Measurements from ENCODE around the gene HEMK1. TPM values are rescaled to one million over a fixed set of nuclear protein-coding genes. Genes with fewer than 3 reads are reported as not detected.

HEMK1 gene
- polyA plus RNA-seq, 2 of the 4 experiments (the other 2 are of a cell fraction): 4.3 to 4.7 TPM

DNA sequence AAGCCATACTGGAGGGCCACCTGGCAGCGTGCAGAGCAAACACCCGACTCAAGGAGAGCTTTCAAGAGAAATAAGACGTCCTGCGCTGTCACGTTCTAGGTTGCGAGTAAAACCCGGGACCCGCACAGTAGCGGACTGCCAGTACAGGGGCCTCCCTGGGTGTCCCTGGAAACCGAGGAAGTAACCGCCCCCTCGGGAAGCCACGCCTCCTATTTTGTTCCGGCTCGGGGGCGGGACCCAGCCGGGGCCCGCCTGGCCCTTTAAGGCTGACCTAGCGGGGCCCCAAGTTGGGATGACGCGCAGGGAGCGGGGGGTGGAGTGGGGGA lies 47.4 kb downstream of the HEMK1 start:
- Histone ChIP-seq H3K9me3 (no peaks in the 10 kb centered on the region), H3K27ac (peak overlapping the region in 1 of 2 experiments; percentile 91; a peak in 4 of 6 replicates), H3K4me2 (peak overlapping the region; percentile 86), H3K4me3 (peak overlapping the region; percentile 90), H3K4me1 (peaks cover 6% of the 10 kb centered on the region; the same call in 1 of the 3 replicates)
- ATAC-seq (peak; percentile 67 to 80), DNase-seq (ENCODE audit: low read depth in 1 of 2, low spot score in 1 of 2) (peak; percentile 76 to 83), FAIRE-seq (no peak)
- ChIA-PET POLR2A (interaction anchor here (0.6 to 2.3 kb wide), 4 partner anchors 16 to 883 kb away, joined by 3 to 12 read pairs (median 4); partner anchors contain the start of gene HEMK1), CTCF (interaction anchor here (0.6 to 18.5 kb wide), 32 partner anchors 8 to 1357 kb away, joined by 3 to 375 read pairs (median 6); partner anchors contain the start of genes ABHD14B, C3orf18, DOCK3 and HEMK1)
- TF ChIP-seq SMC3 (IDR thresholded peaks at IDR 0.05) (no peak), ZSCAN20 (CRISPR knock-in tag; IDR thresholded peaks at IDR 0.05) (no peak), CBX2 (IDR thresholded peaks at IDR 0.05; ENCODE audit: borderline replicate concordance, low read depth) (no peak), POLR2AphosphoS2 (conservative IDR thresholded peaks at IDR 0.05; ENCODE audit: low read length) (no peak), HOXB13 (CRISPR knock-in tag; IDR thresholded peaks at IDR 0.05; ENCODE audit: low read depth) (no peak), BHLHE40 (IDR thresholded peaks at IDR 0.05; ENCODE audit: low read depth, low read length) (no peak), MAFK (IDR thresholded peaks at IDR 0.05; ENCODE audit: partially characterized antibody) (no peak), FOXS1 (CRISPR knock-in tag; IDR thresholded peaks at IDR 0.05) (no peak)
- TF ChIP-seq, protein P1, sequence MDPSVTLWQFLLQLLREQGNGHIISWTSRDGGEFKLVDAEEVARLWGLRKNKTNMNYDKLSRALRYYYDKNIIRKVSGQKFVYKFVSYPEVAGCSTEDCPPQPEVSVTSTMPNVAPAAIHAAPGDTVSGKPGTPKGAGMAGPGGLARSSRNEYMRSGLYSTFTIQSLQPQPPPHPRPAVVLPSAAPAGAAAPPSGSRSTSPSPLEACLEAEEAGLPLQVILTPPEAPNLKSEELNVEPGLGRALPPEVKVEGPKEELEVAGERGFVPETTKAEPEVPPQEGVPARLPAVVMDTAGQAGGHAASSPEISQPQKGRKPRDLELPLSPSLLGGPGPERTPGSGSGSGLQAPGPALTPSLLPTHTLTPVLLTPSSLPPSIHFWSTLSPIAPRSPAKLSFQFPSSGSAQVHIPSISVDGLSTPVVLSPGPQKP (IDR thresholded peaks at IDR 0.05; ENCODE audit: low read depth, low read length): no peak
- no CpG with 5 or more reads among the region's 22 CpGs for WGBS (ENCODE audit: missing lambda C conversion rate)

DNA sequence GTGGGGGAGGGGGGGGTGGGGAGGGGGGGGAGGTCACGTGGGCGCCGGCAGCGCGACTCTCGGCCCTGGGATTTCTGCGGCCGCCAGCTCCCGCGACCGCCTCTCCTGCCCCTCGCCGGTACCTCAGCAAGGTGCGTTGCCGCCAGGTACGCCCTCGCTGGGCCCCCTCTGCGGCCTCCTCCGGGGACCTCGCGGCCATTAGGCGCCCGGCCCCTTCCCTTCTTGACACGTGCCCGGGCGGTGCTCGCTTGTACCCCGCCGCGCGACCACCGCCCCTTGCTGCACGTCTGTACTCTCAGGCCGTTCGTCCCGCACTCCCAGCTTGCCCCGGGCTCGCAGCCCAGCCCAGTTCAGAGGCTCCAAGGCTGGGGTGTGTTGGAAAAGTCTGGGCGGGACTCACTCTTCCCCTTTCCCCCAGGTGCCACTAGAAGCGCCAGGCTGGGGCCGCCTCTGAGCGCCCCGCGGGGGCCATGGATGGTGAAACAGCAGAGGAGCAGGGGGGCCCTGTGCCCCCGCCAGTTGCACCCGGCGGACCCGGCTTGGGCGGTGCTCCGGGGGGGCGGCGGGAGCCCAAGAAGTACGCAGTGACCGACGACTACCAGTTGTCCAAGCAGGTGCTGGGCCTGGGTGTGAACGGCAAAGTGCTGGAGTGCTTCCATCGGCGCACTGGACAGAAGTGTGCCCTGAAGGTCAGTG lies 47.9 kb downstream of the HEMK1 start, which contains the start of gene MAPKAPK3:
TSS of gene MAPKAPK3 (plus strand) at position 56 of the 696 bp plus-strand sequence. CDS start at position 471, 415 bp downstream.
- FAIRE-seq: no peak
- CTCF ChIA-PET: interaction anchor here (0.6 to 18.5 kb wide), 20 partner anchors 9 to 1022 kb away, joined by 3 to 375 read pairs (median 7); partner anchors contain the start of genes C3orf18, DOCK3, HEMK1 and MANF
- Histone ChIP-seq H3K9me3 (no peaks in the 10 kb centered on the region), H3K4me3 (peak within 1 kb of the TSS; percentile 90), H3K4me1 (peaks cover 6% of the 10 kb centered on the region; the same call in 1 of the 3 replicates), H3K27ac (peak within 1 kb of the TSS; percentile 91 to 95), H3K4me2 (peak within 1 kb of the TSS; percentile 86)
- TF ChIP-seq CBX8 (IDR thresholded peaks at IDR 0.05) (no peak), RNF2 (IDR thresholded peaks at IDR 0.05; ENCODE audit: borderline replicate concordance, low read depth) (0 out of 2 replicates have a peak, but pooled peaks have one; percentile 44), NR3C1 (IDR thresholded peaks at IDR 0.05) (no peak), HOXB13 (CRISPR knock-in tag; IDR thresholded peaks at IDR 0.05; ENCODE audit: low read depth) (no peak), HOXB5 (CRISPR knock-in tag; IDR thresholded peaks at IDR 0.05) (0 out of 2 replicates have a peak, but pooled peaks have one; percentile 44), PHF8 (IDR thresholded peaks at IDR 0.05; ENCODE audit: borderline replicate concordance, low read depth) (peak; percentile 43; the same call in 1 of the 2 replicates), ZFP36 (IDR thresholded peaks at IDR 0.05; ENCODE audit: borderline replicate concordance, partially characterized antibody) (no peak), FOSL2 (IDR thresholded peaks at IDR 0.05) (no peak), FOSL2 (CRISPR knock-in tag; IDR thresholded peaks at IDR 0.05) (no peak), ZC3H11A (IDR thresholded peaks at IDR 0.05) (no peak), MAZ (IDR thresholded peaks at IDR 0.05; ENCODE audit: borderline replicate concordance, low read depth, low read length) (no peak), JUN (IDR thresholded peaks at IDR 0.05) (peak in 1 of 2 experiments; percentile 45; a peak in 1 of 5 replicates), MYC (IDR thresholded peaks at IDR 0.05; ENCODE audit: borderline replicate concordance, low read length) (0 out of 2 replicates have a peak, but pooled peaks have one; percentile 37), CEBPB (IDR thresholded peaks at IDR 0.05) (no peak)
- TF ChIP-seq, protein P2, sequence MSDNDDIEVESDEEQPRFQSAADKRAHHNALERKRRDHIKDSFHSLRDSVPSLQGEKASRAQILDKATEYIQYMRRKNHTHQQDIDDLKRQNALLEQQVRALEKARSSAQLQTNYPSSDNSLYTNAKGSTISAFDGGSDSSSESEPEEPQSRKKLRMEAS (IDR thresholded peaks at IDR 0.05): peak; percentile 60
- TF ChIP-seq, protein P3, sequence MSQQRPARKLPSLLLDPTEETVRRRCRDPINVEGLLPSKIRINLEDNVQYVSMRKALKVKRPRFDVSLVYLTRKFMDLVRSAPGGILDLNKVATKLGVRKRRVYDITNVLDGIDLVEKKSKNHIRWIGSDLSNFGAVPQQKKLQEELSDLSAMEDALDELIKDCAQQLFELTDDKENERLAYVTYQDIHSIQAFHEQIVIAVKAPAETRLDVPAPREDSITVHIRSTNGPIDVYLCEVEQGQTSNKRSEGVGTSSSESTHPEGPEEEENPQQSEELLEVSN (IDR thresholded peaks at IDR 0.05; ENCODE audit: borderline replicate concordance, low read depth): peak; percentile 53; the same call in 1 of the 2 replicates
- TF ChIP-seq, protein P4, sequence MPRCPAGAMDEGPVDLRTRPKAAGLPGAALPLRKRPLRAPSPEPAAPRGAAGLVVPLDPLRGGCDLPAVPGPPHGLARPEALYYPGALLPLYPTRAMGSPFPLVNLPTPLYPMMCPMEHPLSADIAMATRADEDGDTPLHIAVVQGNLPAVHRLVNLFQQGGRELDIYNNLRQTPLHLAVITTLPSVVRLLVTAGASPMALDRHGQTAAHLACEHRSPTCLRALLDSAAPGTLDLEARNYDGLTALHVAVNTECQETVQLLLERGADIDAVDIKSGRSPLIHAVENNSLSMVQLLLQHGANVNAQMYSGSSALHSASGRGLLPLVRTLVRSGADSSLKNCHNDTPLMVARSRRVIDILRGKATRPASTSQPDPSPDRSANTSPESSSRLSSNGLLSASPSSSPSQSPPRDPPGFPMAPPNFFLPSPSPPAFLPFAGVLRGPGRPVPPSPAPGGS (IDR thresholded peaks at IDR 0.05): no peak
- TF ChIP-seq, protein P5, sequence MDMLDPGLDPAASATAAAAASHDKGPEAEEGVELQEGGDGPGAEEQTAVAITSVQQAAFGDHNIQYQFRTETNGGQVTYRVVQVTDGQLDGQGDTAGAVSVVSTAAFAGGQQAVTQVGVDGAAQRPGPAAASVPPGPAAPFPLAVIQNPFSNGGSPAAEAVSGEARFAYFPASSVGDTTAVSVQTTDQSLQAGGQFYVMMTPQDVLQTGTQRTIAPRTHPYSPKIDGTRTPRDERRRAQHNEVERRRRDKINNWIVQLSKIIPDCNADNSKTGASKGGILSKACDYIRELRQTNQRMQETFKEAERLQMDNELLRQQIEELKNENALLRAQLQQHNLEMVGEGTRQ (IDR thresholded peaks at IDR 0.05): peak; percentile 55
- TF ChIP-seq, protein P6, sequence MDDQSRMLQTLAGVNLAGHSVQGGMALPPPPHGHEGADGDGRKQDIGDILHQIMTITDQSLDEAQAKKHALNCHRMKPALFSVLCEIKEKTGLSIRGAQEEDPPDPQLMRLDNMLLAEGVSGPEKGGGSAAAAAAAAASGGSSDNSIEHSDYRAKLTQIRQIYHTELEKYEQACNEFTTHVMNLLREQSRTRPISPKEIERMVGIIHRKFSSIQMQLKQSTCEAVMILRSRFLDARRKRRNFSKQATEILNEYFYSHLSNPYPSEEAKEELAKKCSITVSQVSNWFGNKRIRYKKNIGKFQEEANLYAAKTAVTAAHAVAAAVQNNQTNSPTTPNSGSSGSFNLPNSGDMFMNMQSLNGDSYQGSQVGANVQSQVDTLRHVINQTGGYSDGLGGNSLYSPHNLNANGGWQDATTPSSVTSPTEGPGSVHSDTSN (IDR thresholded peaks at IDR 0.05): no peak
- TF ChIP-seq, protein P1 (IDR thresholded peaks at IDR 0.05; ENCODE audit: low read depth, low read length): no peak
- TF ChIP-seq, protein P7, sequence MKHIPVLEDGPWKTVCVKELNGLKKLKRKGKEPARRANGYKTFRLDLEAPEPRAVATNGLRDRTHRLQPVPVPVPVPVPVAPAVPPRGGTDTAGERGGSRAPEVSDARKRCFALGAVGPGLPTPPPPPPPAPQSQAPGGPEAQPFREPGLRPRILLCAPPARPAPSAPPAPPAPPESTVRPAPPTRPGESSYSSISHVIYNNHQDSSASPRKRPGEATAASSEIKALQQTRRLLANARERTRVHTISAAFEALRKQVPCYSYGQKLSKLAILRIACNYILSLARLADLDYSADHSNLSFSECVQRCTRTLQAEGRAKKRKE (CRISPR knock-in tag; IDR thresholded peaks at IDR 0.05; ENCODE audit: low read depth): 0 out of 2 replicates have a peak, but pooled peaks have one; percentile 5
- peak; percentile 5 to 41; a peak in 3 of 6 replicates for ATAC-seq
- WGBS (ENCODE audit: missing lambda C conversion rate): no CpG with 5 or more reads among the region's 58 CpGs
- POLR2A ChIA-PET: interaction anchor here (0.6 to 2.3 kb wide), 4 partner anchors 16 to 882 kb away, joined by 3 to 12 read pairs (median 4); partner anchors contain the start of gene HEMK1
- DNase-seq (ENCODE audit: low read depth in 1 of 2, low spot score in 1 of 2): no peak
